GM12873 (cell line): Measurements from ENCODE around the gene ZFP42.

Source experiments
- CTCF ChIP-seq: IDR thresholded peaks from 2 replicates; pipeline ENCODE4 v1.5.1; 2012; ENCODE audit warnings: low read depth, mild to moderate bottlenecking, moderate library complexity, low read length, control low read depth; ENCODE audit not compliant: insufficient read depth; ENCODE audit errors: missing control alignments

Gene ZFP42

GRCh38 chr4:187992971-187993370 is 2.6 kb upstream of the ZFP42 start:
- TF ChIP-seq CTCF, result no peak

GRCh38 chr4:187993827-187994226 is 1.7 kb upstream of the ZFP42 start:
- no peak for TF ChIP-seq CTCF

GRCh38 chr4:187996502-187997177 is 1.1 kb downstream of the ZFP42 start:
- TF ChIP-seq CTCF, result no peak

GRCh38 chr4:187999406-187999932 is 3.9 kb downstream of the ZFP42 start:
- TF ChIP-seq CTCF, result no peak

GRCh38 chr4:188002323-188002722 is 6.8 kb downstream of the ZFP42 start:
- TF ChIP-seq CTCF, result no peak

GRCh38 chr4:188002751-188003150 is 7.2 kb downstream of the ZFP42 start:
- TF ChIP-seq CTCF, result no peak

- no peak for TF ChIP-seq CTCF
Measured at GRCh38 chr4:188005561-188005960, 10.0 kb downstream of the ZFP42 start.
